Measurements from ENCODE around the gene FGD2. TPM values are rescaled to one million over a fixed set of nuclear protein-coding genes. Genes with fewer than 3 reads are reported as not detected.

FGD2 gene
- total and polyA plus RNA-seq, 10 of the 15 experiments (the other 5 are each of a cell fraction or from before 2014, with no cell fraction given): 5.2 to 88.1 (median 33.2) TPM

DNA sequence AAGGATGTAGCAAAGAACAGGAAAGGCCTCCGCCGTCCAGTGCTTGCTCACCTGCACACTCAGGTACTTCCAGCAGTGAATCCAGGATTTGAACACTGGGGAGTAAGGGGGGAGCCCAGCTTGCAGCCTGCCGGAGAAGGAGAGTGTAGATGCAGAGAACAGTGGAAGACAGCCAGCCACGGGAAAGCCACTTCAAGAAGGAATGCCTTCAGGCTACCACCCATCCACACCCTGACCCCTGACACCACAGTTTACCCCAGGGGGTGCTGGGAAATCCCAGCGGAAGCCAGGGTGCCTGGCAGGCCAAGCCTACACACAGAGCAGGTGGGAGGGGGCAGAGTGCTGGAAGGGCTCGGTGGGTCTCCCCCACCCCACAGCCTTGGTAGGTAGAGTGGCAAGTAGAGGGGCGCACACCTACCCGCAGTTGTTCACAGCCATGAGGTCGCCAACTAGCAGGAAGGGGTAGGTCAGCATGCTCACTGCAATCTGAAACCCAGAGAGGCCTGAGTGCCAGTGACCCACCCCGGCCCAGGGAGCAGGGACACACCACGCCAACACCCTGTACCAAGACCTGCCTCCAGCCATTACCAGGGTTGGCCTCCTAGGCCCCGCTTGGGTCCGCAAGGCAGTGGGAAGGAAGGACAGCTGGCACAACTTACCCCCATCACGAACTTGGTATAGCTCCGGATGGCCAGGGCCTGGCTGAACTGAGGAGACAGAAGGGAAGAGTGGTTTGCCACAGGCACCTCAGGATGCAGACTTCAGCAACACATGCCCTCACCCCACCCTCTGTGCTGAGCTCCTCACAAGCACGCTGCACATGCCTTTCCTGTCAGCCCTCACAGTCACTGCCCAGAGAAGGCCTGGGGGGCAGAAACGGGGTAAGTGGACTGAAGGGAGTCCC lies 35.2 kb upstream of the FGD2 start:
- in situ Hi-C loops (cut with MboI): no loop called here
- intact Hi-C loops (cut with micrococcal nuclease; ENCODE audit: unreplicated experiment): no loop called here
- RAD21 ChIA-PET (ENCODE audit: unreplicated experiment): no interaction called here
- CTCF ChIA-PET: interaction anchor here (1.5 kb wide), 1 partner anchor 48 kb away, joined by 4 read pairs; no protein-coding TSS in a partner anchor
- Histone ChIP-seq H3K4me2 (ENCODE audit: control insufficient read depth, insufficient read depth) (no peak overlapping the region), H3K4me3 (no peak overlapping the region), H3K36me3 (ENCODE audit: control insufficient read depth in 2 of 2, insufficient read depth in 2 of 2, low read length in 1 of 2) (peaks cover 41 to 42% of the 10 kb centered on the region in 2 experiments), H2AFZ (ENCODE audit: control insufficient read depth, low read depth, low read length) (no peak overlapping the region), H3K9me3 (replicated peaks; ENCODE audit: control insufficient read depth, insufficient read depth, low read length) (no peaks in the 10 kb centered on the region), H3K27ac (ENCODE audit: control insufficient read depth, insufficient read depth) (no peak overlapping the region), H4K20me1 (ENCODE audit: control insufficient read depth, insufficient read depth) (no peaks in the 10 kb centered on the region), H3K79me2 (ENCODE audit: control insufficient read depth, insufficient read depth, low read length) (no peaks in the 10 kb centered on the region), H3K4me1 (ENCODE audit: control insufficient read depth, insufficient read depth, low read length) (no peaks in the 10 kb centered on the region), H3K27me3 (replicated peaks in 1 of 2; ENCODE audit: control insufficient read depth in 2 of 2, insufficient read depth in 2 of 2, low read length in 1 of 2) (no peaks in the 10 kb centered on the region), H3K9ac (ENCODE audit: control insufficient read depth, insufficient read depth, low read length) (no peak overlapping the region)
- ATAC-seq: no peak
- BruUV-seq (replicated peaks): no TSS peak
- WGBS (ENCODE audit: insufficient coverage, insufficient replicate concordance, low lambda C conversion rate, missing lambda C conversion rate): 92% methylated on average over 17 of the region's 17 CpGs
- SMC1A ChIA-PET (ENCODE audit: uncharacterized antibody, unreplicated experiment): no interaction called here
- FAIRE-seq: no peak
- DNase-seq (ENCODE audit: low read depth, low spot score): no peak
- POLR2A ChIA-PET: no interaction called here
- TF ChIP-seq, protein P1, sequence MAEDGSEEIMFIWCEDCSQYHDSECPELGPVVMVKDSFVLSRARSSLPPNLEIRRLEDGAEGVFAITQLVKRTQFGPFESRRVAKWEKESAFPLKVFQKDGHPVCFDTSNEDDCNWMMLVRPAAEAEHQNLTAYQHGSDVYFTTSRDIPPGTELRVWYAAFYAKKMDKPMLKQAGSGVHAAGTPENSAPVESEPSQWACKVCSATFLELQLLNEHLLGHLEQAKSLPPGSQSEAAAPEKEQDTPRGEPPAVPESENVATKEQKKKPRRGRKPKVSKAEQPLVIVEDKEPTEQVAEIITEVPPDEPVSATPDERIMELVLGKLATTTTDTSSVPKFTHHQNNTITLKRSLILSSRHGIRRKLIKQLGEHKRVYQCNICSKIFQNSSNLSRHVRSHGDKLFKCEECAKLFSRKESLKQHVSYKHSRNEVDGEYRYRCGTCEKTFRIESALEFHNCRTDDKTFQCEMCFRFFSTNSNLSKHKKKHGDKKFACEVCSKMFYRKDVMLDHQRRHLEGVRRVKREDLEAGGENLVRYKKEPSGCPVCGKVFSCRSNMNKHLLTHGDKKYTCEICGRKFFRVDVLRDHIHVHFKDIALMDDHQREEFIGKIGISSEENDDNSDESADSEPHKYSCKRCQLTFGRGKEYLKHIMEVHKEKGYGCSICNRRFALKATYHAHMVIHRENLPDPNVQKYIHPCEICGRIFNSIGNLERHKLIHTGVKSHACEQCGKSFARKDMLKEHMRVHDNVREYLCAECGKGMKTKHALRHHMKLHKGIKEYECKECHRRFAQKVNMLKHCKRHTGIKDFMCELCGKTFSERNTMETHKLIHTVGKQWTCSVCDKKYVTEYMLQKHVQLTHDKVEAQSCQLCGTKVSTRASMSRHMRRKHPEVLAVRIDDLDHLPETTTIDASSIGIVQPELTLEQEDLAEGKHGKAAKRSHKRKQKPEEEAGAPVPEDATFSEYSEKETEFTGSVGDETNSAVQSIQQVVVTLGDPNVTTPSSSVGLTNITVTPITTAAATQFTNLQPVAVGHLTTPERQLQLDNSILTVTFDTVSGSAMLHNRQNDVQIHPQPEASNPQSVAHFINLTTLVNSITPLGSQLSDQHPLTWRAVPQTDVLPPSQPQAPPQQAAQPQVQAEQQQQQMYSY (CRISPR knock-in tag; IDR thresholded peaks at IDR 0.05): no peak
- TF ChIP-seq, protein P2, sequence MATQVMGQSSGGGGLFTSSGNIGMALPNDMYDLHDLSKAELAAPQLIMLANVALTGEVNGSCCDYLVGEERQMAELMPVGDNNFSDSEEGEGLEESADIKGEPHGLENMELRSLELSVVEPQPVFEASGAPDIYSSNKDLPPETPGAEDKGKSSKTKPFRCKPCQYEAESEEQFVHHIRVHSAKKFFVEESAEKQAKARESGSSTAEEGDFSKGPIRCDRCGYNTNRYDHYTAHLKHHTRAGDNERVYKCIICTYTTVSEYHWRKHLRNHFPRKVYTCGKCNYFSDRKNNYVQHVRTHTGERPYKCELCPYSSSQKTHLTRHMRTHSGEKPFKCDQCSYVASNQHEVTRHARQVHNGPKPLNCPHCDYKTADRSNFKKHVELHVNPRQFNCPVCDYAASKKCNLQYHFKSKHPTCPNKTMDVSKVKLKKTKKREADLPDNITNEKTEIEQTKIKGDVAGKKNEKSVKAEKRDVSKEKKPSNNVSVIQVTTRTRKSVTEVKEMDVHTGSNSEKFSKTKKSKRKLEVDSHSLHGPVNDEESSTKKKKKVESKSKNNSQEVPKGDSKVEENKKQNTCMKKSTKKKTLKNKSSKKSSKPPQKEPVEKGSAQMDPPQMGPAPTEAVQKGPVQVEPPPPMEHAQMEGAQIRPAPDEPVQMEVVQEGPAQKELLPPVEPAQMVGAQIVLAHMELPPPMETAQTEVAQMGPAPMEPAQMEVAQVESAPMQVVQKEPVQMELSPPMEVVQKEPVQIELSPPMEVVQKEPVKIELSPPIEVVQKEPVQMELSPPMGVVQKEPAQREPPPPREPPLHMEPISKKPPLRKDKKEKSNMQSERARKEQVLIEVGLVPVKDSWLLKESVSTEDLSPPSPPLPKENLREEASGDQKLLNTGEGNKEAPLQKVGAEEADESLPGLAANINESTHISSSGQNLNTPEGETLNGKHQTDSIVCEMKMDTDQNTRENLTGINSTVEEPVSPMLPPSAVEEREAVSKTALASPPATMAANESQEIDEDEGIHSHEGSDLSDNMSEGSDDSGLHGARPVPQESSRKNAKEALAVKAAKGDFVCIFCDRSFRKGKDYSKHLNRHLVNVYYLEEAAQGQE (IDR thresholded peaks at IDR 0.05; ENCODE audit: low read depth, low read length): no peak
- 0 out of 2 replicates have a peak, but pooled peaks have one; percentile 16 for TF ChIP-seq POLR2AphosphoS5 (IDR thresholded peaks at IDR 0.05; ENCODE audit: low read length)
- no peak for TF ChIP-seq POLR2AphosphoS2 (IDR thresholded peaks at IDR 0.05; ENCODE audit: low read depth, low read length)
- TF ChIP-seq TCF3 (IDR thresholded peaks at IDR 0.05; ENCODE audit: borderline replicate concordance, insufficient read depth, low read depth, low read length): no peak
- TF ChIP-seq, protein P3, sequence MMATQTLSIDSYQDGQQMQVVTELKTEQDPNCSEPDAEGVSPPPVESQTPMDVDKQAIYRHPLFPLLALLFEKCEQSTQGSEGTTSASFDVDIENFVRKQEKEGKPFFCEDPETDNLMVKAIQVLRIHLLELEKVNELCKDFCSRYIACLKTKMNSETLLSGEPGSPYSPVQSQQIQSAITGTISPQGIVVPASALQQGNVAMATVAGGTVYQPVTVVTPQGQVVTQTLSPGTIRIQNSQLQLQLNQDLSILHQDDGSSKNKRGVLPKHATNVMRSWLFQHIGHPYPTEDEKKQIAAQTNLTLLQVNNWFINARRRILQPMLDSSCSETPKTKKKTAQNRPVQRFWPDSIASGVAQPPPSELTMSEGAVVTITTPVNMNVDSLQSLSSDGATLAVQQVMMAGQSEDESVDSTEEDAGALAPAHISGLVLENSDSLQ (IDR thresholded peaks at IDR 0.05): no peak
- peak; percentile 36; the same call in 1 of the 2 replicates for TF ChIP-seq POLR2A (IDR thresholded peaks at IDR 0.05; ENCODE audit: low read depth, low read length)
- TF ChIP-seq, protein P4, sequence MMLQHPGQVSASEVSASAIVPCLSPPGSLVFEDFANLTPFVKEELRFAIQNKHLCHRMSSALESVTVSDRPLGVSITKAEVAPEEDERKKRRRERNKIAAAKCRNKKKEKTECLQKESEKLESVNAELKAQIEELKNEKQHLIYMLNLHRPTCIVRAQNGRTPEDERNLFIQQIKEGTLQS (IDR thresholded peaks at IDR 0.05; ENCODE audit: borderline replicate concordance, extremely low read depth, low read depth, low read length): no peak
- TF ChIP-seq, protein P5, sequence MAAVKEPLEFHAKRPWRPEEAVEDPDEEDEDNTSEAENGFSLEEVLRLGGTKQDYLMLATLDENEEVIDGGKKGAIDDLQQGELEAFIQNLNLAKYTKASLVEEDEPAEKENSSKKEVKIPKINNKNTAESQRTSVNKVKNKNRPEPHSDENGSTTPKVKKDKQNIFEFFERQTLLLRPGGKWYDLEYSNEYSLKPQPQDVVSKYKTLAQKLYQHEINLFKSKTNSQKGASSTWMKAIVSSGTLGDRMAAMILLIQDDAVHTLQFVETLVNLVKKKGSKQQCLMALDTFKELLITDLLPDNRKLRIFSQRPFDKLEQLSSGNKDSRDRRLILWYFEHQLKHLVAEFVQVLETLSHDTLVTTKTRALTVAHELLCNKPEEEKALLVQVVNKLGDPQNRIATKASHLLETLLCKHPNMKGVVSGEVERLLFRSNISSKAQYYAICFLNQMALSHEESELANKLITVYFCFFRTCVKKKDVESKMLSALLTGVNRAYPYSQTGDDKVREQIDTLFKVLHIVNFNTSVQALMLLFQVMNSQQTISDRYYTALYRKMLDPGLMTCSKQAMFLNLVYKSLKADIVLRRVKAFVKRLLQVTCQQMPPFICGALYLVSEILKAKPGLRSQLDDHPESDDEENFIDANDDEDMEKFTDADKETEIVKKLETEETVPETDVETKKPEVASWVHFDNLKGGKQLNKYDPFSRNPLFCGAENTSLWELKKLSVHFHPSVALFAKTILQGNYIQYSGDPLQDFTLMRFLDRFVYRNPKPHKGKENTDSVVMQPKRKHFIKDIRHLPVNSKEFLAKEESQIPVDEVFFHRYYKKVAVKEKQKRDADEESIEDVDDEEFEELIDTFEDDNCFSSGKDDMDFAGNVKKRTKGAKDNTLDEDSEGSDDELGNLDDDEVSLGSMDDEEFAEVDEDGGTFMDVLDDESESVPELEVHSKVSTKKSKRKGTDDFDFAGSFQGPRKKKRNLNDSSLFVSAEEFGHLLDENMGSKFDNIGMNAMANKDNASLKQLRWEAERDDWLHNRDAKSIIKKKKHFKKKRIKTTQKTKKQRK (IDR thresholded peaks at IDR 0.05; ENCODE audit: low read depth, low read length): no peak
